Right ventricle myocardium superior (tissue), 1 donor: ENCODE results near the gene MTIF3. TPM values are rescaled to one million over a fixed set of nuclear protein-coding genes. Genes with fewer than 3 reads are reported as not detected.
"Not testable (repeated sequence)": the region's sequence is repeated elsewhere in the genome, so short reads cannot be mapped to it uniquely, and the experiment has no call there.

Experiments used
- ATAC-seq: fragments of 200-7000 bp; cut with Tn5 transposase; one replicate; pipeline ENCODE4 v1.9.1; 2020; ENCODE audit warnings: mild to moderate bottlenecking; ENCODE audit not compliant: poor library complexity
- DNase-seq: peaks from one replicate; pipeline ENCODE4 v3.0.0-alpha.2; 2020
- intact Hi-C: fragments of 100-400 bp; cut with DNase I; formaldehyde crosslinking; loops from one replicate; pipeline ENCODE4 v1.11.2; 2022
- total RNA-seq: library from RNA; stranded (reverse); fragmentation: NEBNext Ultra II Directional; extraction: Animal tissue kit (Norgen Biotek cat#: 25700); gene quantifications from one replicate; pipeline ENCODE4 v1.2.1, GENCODE V29; 2021
- donor health status: DM: no; HTN: yes; CAD: no; lungs with severe emphysema.

MTIF3 gene
- total RNA-seq, 1 donor from 2014 or later: 189 TPM

GRCh38 chr13:27425158-27425917 is 25.0 kb downstream of the MTIF3 start:
- no peak for DNase-seq
- intact Hi-C loops: loop anchor here (10.0 kb wide), 1 partner anchor 199 kb away; the partner anchor contains the start of genes LNX2 and POLR1D

GRCh38 chr13:27424246-27425157 is 25.9 kb downstream of the MTIF3 start, which contains the start of gene GTF3A:
Gene GTF3A (plus strand): TSS chr13:27424619.
- DNase-seq (peak; percentile 91), ATAC-seq (peak; percentile 97)
- intact Hi-C loops: loop anchor here (10.0 kb wide), 1 partner anchor 200 kb away; the partner anchor contains the start of genes LNX2 and POLR1D

More at GRCh38 chr13:27425158-27425917, 25.0 kb downstream of the MTIF3 start:
- ATAC-seq: no peak

- intact Hi-C loops: loop anchor here (10.0 kb wide), 1 partner anchor 201 kb away; the partner anchor contains the start of genes LNX2 and POLR1D
- no peak for DNase-seq
- ATAC-seq: no peak
Observed at GRCh38 chr13:27423333-27423732, 27.0 kb downstream of the MTIF3 start.

GRCh38 chr13:27421101-27421871 is 29.1 kb downstream of the MTIF3 start:
- no peak for DNase-seq
- no peak for ATAC-seq
- intact Hi-C loops: loop anchor here (10.0 kb wide), 1 partner anchor 204 kb away; the partner anchor contains the start of genes LNX2 and POLR1D

- intact Hi-C loops: no loop called here
- ATAC-seq (no peak), DNase-seq (no peak)
Observed at GRCh38 chr13:27419328-27419727, 31.0 kb downstream of the MTIF3 start.

GRCh38 chr13:27415116-27415515 is 35.2 kb downstream of the MTIF3 start:
- DNase-seq (no peak), ATAC-seq (peak; percentile 80)
- intact Hi-C loops: no loop called here

- no peak for ATAC-seq
- intact Hi-C loops: no loop called here
- no peak for DNase-seq
Observed at GRCh38 chr13:27411341-27411740, 39.0 kb downstream of the MTIF3 start.

GRCh38 chr13:27409013-27409412 is 41.4 kb downstream of the MTIF3 start:
- ATAC-seq: no peak
- intact Hi-C loops: loop anchor here (10.0 kb wide), 1 partner anchor 386 kb away; the partner anchor contains the start of gene GSX1
- no peak for DNase-seq

GRCh38 chr13:27408074-27408473 is 42.3 kb downstream of the MTIF3 start:
- intact Hi-C loops: loop anchor here (10.0 kb wide), 1 partner anchor 387 kb away; the partner anchor contains the start of gene GSX1
- DNase-seq (no peak), ATAC-seq (no peak)

- DNase-seq (no peak), ATAC-seq (peak; percentile 38)
- intact Hi-C loops: loop anchor here (10.0 kb wide), 1 partner anchor 388 kb away; the partner anchor contains the start of gene GSX1
Observed at GRCh38 chr13:27406178-27406939, 44.0 kb downstream of the MTIF3 start.

GRCh38 chr13:27405546-27406134 is 44.7 kb downstream of the MTIF3 start:
- intact Hi-C loops: loop anchor here (10.0 kb wide), 1 partner anchor 389 kb away; the partner anchor contains the start of gene GSX1
- DNase-seq: no peak
- no peak for ATAC-seq

- DNase-seq: no peak
- intact Hi-C loops: loop anchor here (10.0 kb wide), 1 partner anchor 390 kb away; the partner anchor contains the start of gene GSX1
- no peak for ATAC-seq
Observed at GRCh38 chr13:27404680-27405079, 45.7 kb downstream of the MTIF3 start.

GRCh38 chr13:27403727-27404385 is 46.5 kb downstream of the MTIF3 start:
- ATAC-seq: peak; percentile 22
- DNase-seq: no peak
- intact Hi-C loops: loop anchor here (10.0 kb wide), 1 partner anchor 391 kb away; the partner anchor contains the start of gene GSX1

- intact Hi-C loops: loop anchor here (10.0 kb wide), 1 partner anchor 392 kb away; the partner anchor contains the start of gene GSX1
- ATAC-seq (peak; percentile 66), DNase-seq (no peak)
Observed at GRCh38 chr13:27403203-27403678, 47.1 kb downstream of the MTIF3 start.

GRCh38 chr13:27401210-27401609 is 49.2 kb downstream of the MTIF3 start:
- intact Hi-C loops: loop anchor here (10.0 kb wide), 1 partner anchor 394 kb away; the partner anchor contains the start of gene GSX1
- DNase-seq (peak; percentile 51), ATAC-seq (peak; percentile 42)

GRCh38 chr13:27400405-27400804 is 50.0 kb downstream of the MTIF3 start:
- ATAC-seq, DNase-seq: not testable (repeated sequence)
- intact Hi-C loops: loop anchor here (10.0 kb wide), 1 partner anchor 394 kb away; the partner anchor contains the start of gene GSX1
